NCI-H82 (cell line): ENCODE measurements around the gene ST6GALNAC4.

Experiments used
- DNase-seq: peaks from one replicate; lab custom pipeline; 2025; lab: John Stamatoyannopoulos, UW

The ST6GALNAC4 gene

DNA sequence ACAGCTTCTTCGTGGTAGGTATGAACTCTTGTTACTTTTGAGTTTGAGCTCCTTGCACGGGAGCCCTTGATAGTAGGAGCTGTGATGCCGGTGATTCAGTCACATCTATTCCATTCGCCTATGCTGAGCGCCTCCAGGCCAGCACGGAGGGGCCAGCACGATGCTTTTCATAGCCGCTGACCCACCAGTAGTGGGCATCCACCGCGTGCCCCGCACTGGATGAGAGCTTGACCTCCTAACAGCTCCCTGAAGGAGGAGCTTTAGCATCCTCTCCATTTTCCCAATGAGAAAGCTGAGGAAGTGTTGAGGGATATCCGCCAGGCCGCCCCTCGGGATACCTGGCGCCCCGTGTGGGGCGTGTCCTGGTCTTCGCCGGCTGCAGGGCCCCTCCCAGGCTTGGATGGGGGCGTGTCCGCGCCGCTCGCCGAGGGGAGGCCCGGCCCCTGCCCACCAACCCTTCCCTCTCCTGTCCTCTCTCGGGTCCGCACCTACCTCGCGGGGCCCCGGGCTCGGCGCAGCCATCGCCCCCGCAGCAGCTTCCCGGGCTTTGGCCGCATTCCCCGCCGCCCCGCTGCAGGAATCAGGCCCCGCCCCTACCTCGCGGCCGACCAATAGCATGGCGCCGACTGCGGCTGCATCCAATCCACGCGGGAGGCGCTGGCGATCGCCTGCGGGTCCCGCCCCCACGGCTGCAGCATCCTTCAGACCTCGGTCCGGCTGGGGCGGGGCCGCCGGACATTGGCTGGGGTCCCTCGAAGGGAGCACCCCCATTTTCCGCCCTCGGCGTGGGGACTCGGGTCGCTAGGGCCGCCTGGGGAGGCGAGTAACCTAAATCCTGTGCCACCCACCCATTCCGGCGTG, 13.6 kb upstream of the ST6GALNAC4 start, which contains the start of gene PIP5KL1:
Gene PIP5KL1 (minus strand): TSS at position 547 of the 861 bp plus-strand sequence. CDS start 25 bp downstream, at position 522.
- peak; percentile 82 for DNase-seq

DNA sequence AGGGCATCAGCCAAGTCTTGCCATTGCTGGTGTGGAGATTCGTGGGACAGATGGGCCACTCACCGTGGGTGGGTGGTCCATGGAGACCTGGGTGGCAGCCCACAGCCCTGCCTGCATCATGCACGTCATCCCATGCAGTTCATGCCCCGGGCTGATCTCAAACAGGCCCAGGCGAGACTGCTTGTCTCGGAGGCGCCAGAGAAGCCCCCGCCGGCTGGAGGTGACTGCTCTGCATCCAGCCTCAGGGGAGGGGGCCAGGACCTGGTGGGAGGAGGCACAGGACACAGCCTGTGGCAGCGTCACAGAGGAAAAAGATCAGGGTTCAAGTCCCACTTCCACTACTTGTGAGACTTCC, 12.8 kb upstream of the ST6GALNAC4 start:
- peak; percentile 32 for DNase-seq

DNA sequence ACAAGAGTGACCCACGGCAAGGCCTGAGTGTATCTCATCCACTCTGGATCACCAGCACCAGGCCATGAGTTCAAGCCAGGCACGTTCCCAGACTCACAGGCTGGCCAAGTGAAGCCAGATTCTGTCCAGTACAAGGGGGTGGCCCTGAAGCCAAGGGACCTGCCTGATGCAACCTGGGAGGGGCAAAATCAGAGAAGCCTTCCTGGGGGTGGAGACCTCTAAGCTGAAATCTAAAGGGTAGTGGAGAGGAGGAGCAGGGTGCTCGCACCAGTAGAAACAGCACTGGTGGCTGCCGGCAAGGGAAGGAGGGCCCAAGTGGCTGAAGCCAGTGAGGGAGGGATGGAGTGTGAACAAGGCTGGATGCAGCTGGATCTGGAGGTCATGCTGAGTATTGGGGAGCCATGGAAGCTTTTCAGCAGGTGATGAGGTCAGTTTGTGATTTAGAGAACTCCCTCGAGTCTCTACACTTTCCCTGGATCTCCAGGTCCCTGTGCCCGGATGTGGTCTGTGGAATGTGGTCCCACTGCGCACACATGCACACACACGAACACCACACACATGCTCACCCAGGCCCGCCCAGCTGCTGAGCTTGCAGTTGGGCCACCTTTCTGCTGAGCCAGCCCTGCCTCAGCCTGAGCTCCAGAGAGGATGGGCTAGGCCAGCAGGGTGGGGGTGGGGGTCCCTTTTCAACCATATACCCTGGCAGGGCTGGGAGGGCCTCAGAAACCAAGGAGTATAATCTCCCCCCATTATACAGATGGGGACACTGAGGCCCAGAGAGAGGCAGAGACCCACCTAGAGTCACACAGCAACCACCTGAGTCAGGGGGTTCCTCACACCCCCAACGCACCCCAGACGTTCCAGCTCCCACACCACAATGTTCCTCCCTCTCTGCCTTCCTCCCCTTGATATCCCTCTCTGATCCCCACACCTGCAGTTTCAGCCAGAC, 12.1 kb upstream of the ST6GALNAC4 start:
- DNase-seq: no peak

DNA sequence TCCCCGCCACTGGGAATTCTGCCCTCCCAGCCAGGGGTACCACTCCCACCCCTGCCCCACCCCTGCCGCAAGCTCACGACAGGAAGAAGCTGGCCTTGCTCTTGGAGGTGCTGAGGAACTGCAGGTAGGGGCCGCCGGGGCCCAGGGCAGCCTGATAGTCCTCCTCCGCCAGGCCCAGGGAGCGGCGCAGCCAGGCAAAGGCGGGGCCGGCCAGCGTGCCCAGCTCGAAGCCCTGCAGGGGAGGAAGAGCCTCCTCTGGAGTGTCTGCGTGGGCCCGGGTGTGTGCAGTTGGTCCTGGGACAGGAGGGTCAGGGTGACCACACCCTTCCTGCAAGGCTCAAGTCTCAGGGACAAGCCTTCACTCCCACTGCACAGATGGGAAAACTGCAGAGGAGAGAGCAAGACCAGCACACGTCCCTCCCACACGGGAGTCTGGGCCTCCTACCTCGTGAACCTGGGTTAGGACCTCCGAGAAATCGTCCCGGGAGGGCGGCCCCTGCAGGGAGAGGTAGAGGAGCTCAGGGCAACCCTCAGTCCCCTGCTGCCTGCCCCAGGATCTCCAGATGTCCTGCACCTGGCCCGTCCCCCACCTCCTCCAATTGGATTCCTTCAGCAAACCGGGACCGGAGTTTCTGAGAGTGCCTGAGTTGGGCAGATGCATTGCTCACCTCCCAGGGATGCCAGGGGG, 11.3 kb upstream of the ST6GALNAC4 start:
- peak; percentile 37 for DNase-seq

DNA sequence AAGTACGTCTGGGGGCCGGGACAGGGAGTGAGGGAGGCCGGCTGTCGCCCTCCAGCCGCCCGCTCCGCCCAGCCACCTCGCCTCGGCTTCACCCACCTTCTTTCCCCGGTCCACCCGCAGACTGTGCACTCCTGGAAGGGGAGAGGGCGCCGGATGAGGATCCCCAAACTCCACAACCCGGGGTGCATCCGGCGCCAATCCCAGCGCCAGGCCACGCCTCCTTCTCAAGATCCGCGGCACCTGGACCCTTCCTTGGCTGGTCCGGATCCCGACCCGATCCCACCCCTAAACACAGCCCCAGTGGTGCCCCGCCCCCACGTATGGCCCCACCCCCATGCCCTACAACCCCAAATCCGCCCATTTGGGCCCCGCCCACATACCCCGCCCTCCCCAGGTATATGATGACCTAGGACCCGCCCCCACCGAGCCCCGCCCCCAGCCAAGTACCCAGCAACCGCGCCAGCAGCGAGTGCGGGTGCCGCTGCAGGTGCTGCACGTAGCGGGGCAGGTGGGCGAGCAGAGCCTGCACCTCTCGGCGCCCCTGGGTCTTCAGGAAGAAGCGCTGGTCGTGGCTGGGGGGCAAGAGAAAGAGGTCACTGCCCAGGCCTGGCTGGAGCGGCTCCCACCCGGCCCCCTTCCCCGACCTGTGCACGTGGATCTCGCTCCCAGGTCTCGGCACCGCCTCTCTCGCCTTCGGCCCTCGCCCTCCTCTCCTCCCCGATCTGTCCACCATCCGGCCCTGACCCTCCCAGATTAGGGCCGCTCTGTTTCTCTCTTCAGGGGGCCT, 10.6 kb upstream of the ST6GALNAC4 start:
- peak; percentile 57 for DNase-seq

DNA sequence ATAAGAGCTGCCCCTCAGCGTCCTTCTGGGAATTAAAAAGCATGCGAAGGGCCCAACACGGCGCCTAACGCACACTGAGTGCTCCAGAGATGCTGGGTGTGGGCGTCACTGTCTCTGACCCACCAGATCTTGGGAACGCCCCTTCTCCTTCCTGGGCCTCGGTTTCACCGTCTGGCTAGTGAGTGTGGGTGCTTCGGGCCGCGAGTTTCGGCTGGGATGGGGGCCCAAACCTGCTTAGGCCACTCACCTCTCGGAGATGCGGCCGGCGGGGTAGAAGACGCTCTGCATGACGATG, 10.0 kb upstream of the ST6GALNAC4 start:
- DNase-seq: peak; percentile 36

DNA sequence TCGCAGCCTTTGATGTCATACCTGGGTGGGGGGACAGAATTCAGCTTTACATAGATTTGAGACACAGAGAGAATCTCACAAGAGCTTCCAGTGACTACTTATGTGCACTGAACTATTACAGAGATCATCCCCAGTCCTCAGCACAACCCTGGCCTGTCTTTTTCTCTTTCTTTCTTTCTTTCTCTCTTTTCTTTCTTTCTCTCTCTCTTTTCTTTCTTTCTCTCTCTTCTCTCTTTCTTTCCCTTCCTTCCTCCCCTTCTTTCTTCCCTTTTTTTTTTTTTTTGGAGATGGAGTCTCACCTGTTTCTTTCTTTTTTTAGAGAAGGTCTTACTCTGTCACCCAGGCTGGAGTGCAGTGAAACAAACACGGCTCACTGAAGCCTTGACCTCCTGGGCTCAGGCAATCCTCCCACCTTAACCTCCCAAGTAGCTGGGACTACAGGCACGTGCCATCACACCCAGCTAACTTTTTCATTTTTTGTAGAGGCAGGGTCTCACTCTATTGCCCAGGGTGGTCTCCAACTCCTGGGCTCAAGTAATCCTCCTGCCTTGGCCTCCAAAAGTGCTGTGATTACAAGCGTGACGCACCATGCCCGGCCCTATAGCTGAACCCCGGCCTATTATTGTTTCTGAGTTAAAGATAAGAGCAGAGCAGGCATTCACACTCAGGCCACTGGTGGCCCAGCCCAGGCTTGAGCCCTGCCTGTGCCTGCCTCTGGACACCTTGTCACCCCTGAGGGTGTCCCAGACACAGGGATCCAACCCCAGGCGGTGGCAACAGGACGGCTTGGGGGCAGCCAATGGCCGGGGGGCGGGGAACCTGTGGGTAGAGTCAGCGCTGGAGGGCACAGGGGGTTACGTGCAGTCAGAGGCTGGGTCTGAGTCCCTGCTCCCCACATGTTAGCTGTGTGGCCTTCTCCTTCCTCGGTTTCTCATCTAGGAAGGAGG, 9.4 kb upstream of the ST6GALNAC4 start:
- no peak for DNase-seq

DNA sequence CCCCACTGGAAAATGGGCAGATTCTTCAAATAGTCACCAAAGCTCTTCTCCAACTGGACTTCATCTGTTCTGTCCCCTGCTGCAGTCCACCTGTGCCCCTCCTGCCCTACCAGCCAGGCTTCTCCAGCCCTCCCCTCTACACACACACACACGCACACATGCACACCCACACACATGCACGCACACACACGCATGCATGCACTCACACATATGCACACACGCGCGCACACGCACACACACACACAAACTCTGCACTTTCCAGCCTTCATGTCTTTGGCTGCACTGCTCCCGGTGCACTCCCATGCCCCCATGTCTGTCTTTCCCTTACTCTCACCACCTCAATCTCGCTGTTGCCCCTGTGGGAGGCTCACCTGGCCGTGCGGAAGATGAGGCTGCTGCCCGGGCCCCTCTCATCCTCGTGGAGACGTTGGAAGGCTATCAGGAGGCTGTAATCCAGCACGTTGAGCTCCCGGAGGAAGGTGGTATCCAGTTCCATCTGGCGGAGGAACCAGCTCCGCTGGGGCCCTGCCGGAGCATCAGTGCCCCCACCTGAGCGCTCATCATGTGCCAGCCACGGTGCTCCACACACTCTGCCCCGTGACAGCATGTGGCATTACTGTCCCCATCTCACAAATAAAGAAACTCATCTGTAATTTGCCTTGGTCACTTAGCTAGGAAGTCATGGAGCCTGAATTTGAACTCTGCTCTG, 8.0 kb upstream of the ST6GALNAC4 start:
- no peak for DNase-seq

DNA sequence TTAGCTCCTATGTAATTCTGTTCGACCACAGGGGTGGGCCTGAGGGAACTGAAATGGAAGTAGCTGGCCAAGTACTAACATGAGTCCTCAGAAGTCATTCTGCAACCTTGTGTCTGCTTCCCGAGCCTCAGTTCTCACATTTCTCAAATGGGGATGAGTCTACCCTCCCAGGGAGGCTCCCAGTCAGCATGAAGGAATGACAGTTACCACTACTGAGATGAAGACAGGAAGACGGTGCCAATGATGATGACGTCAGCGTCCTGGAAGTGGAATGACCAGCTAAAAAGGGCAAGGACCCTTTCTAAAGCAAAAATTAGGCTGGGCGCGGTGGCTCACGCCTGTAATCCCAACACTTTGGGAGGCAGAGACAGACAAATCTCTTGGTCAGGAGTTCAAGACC, 6.9 kb upstream of the ST6GALNAC4 start:
- no peak for DNase-seq

DNA sequence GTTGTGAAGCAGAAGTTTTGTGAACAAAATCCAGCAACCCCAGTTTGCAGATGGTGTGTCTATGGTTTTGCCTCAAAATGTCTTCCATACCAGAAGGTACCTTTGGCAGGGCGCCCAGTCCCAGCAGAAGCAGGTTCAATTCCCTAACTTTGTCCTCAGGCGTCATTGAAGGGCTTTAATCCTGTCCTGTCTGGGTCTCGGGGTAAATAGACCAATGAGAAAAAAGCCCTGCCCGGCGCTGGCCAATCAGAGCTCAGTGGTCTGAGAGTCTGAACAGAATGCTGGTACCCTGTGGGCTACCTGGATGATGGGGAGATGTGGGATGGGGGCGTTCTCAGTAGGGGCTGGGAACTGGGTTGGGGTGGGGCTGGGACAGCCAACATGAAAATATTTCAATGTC, 6.2 kb upstream of the ST6GALNAC4 start:
- DNase-seq: peak; percentile 65

DNA sequence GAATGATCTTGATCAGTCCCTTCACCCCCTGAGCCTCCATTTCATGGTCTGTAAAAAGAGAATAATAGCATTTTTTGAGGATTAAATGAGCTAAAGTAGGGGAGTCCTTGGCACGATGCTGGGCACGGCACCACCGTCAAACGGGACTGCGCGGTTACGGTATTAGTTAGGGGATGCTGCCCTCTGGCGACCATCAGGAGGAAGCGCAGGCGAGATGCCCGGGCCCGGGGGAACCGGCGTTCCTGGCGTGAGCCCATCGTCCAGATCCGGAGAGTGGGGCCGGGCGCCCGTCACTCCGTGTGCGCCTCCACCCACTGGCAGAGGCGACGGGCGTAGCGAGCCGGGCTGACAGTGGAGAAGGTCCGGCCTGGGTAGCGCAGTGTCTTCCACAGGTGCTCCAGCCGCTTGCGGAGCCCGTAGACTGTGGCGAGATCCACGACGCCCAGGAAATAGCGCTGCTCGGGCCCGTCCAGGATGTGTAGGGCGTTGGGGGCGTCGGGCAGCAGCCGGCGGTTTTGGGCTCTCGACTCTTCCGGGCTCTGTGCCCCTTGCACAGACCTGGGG, 4.8 kb upstream of the ST6GALNAC4 start:
- peak; percentile 62 for DNase-seq

DNA sequence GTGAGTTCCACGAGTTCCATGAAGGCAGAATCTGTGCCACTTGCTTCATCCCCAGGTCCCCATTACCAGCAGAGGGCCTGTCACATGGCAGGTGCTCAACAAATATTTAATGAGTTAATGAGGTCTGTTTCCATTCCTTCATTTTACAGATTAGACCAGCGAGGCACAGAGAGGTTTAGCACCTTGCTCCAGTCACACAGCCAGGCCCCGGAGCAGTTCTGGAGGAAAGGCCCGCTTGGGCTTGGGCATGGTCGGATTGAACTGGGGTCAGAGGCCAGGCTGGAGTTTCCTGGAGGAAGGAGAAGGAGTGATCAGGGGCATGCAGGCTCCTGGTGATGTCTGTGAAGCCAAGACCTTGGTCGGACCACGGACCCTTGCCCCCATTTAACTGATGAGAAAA, 4.0 kb upstream of the ST6GALNAC4 start:
- no peak for DNase-seq

DNA sequence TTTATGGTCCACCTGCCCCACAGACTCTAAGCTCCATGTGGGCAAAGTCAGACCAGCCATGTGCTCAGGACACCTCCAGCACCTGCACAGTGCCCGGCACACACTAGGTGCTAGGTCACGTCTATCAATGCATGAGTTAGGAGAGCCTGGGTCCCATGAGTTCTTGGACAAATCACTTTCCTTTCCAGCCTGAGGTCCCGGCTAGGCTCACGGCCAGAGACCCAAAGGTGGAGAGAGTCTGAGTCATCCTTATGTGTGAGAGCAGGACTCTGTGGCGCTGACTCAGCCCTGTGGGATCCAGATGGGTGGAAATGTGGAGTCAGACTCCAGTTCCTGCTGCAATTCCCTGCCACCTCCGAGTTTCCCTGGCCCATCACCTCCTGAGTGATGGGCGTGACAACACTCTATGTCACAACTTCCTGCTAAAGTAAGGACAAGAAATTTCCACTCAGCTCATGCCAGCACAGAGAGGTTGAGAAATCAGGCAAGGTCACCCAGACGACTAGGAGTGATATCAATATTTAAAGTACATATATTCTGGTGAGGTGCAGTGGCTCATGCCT, 2.5 kb upstream of the ST6GALNAC4 start:
- DNase-seq: no peak

DNA sequence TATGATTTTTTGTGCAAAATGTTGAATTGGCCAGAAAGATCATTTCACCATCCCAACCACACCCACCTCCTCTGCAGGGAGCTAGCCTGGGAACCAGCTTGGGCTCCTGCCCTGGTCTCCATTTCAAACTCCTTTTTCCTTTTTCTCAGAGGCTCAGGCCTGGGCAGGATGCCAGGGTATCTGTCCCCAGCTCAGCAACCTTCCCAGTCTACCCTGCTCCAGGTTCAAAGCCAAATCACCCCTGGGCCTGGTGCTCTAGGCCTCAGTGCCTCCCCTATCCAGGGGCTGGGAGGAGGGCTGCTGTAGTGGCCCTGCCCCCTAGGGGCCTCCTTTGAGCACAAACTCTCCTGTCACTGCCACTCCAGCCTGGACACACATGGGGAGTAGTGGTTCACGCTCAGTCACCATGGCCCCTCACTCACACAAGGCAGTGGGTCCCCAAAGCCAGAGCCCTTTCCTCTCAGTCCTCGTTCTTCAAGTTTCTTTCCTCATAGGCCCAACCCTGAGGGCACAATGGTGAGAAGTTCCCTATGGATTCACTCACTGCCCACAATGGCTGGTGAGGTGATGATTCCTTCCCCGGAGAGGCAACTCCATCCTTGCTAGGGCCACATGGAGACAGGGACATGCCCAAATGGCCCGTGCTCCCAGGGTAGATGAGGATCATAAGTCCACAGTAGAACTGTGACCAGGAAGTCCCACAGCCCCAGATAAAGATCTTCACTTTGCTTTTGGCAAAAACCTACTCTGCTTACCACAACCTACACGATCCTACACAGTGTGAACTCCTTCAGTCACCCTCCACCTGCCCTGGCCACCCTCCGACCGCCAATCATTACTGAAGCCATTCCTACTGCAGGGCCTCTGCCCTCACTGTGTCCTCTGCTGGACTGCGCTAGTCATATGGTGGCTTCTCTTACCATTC, 1.6 kb upstream of the ST6GALNAC4 start:
- DNase-seq: peak; percentile 38

DNA sequence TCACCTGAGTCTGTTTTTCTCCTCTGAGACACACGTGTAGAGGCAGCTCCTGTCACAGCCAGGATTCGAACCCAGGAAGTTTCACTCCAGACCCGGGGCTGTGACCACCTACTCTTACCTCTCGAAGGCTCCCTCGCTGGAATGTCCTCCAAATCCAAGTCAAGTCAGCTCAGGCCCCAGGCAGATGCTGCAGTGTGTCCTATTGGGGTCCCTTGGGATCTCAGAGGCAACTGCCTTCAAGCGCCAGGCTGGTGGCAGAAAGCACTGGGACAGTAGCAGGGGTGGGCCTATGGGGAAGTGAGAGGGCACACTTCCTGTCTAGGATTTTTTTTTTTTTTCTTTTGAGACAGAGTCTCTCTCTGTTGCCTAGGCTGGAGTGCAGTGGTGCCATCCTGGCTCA, 762 bp upstream of the ST6GALNAC4 start:
- DNase-seq: peak; percentile 54

DNA sequence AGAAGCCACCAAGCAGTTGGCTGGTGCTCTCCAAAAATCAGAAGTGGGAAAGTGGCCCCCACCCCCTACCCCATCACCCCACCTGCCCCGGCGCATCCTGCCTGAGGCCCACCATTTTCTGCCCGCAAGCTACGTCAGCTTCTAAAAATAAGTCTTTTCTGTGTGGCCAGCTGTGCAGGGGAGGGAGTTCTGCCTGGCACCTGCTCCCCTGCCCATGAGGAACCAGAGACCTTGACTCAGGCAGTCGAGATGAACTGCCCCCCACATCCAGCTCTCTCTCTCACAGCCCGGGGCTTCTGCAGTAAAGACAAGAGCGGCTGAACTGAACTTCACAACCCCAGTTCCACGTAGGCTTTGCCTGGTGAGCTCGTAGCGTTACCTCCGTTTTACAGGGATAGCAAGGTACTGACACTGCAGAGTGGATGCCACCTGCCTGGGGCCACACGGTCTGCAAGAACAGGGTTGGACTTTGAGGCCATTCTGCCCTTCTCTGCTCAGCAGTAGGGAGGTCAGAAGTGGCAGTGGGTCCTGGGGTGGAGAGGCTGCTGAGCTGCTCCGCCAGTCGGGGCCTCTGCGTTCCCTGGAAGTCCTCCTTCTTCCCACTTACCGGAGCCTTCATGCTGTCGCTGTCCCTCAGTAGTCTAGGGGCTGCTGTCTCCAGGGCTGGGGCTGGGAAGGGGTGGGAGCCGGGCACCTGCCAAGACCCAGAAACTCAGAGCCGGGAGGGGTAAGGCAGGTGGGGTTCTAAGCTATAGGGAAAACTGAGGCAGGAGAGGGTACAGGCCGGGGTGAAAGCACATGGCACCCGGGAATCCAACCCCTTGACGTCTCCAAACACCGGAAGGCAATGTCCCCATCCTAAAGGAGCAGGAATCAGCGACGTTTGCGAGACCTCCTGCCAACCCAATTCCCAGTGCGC, 781 bp downstream of the ST6GALNAC4 start:
- peak; percentile 47 for DNase-seq

DNA sequence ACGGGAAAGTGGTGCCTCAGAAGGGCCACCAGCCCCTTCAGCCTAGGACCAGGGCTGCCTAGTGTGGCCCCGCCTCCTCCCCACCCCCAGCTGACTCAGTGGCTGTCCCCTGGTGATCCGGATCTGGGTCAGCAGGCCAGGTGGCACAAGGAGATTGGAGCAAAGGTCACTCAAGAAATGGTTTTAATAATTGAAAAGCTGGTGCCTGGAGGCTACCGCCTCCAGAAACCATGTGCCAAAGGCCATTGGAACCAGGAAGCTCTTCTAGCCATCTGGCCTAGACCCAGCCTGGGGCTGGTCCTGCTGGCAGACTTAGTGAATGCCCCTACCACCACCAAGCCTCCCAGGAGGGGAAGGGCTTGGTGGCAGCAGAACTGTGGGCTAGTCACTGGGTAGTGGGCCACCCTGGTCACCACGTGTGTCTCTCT, 1.5 kb downstream of the ST6GALNAC4 start:
- no peak for DNase-seq
